C4-2B (cell line): Measurements from ENCODE around the gene PURA.

Experiments
- ZFX ChIP-seq: fragments of 450-650 bp; IDR thresholded peaks from 2 replicates; pipeline ENCODE4 v1.6.1; 2017
- TF ChIP-seq, protein P1 (sequence below): fragments of 450-650 bp; conservative IDR thresholded peaks from 2 replicates; pipeline ENCODE4 v1.5.1; 2017; ENCODE audit warnings: mild to moderate bottlenecking

DNA sequence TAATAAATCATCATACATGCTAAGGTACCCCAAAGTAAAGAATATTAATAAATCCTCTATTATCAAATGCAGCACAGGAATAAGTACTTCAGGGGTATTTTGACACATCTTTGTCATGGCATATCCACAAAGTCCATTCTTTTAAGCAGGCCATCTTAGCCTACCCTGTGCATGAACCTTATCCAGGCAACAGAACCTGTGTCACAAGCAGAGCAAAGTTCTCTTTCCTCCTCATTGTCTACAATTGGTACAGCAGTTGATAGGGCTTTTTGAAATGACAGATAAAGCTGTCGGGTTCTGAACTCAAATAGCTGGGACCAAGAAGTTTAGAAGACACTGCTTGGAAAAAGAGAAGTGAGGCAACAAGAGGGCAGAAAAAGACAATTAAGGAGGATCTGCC lies 30.8 kb upstream of the PURA start:
- TF ChIP-seq, protein P1, sequence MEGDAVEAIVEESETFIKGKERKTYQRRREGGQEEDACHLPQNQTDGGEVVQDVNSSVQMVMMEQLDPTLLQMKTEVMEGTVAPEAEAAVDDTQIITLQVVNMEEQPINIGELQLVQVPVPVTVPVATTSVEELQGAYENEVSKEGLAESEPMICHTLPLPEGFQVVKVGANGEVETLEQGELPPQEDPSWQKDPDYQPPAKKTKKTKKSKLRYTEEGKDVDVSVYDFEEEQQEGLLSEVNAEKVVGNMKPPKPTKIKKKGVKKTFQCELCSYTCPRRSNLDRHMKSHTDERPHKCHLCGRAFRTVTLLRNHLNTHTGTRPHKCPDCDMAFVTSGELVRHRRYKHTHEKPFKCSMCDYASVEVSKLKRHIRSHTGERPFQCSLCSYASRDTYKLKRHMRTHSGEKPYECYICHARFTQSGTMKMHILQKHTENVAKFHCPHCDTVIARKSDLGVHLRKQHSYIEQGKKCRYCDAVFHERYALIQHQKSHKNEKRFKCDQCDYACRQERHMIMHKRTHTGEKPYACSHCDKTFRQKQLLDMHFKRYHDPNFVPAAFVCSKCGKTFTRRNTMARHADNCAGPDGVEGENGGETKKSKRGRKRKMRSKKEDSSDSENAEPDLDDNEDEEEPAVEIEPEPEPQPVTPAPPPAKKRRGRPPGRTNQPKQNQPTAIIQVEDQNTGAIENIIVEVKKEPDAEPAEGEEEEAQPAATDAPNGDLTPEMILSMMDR: no peak
- TF ChIP-seq ZFX: no peak
